ENCODE data around the gene UBE2M. TPM values are rescaled to one million over a fixed set of nuclear protein-coding genes. Genes with fewer than 3 reads are reported as not detected.
A peak's percentile ranks its signal among the peaks of the same experiment; 100 is the strongest.

The UBE2M gene
- total RNA-seq, 1 experiment from 2014 or later, result 127 TPM

DNA sequence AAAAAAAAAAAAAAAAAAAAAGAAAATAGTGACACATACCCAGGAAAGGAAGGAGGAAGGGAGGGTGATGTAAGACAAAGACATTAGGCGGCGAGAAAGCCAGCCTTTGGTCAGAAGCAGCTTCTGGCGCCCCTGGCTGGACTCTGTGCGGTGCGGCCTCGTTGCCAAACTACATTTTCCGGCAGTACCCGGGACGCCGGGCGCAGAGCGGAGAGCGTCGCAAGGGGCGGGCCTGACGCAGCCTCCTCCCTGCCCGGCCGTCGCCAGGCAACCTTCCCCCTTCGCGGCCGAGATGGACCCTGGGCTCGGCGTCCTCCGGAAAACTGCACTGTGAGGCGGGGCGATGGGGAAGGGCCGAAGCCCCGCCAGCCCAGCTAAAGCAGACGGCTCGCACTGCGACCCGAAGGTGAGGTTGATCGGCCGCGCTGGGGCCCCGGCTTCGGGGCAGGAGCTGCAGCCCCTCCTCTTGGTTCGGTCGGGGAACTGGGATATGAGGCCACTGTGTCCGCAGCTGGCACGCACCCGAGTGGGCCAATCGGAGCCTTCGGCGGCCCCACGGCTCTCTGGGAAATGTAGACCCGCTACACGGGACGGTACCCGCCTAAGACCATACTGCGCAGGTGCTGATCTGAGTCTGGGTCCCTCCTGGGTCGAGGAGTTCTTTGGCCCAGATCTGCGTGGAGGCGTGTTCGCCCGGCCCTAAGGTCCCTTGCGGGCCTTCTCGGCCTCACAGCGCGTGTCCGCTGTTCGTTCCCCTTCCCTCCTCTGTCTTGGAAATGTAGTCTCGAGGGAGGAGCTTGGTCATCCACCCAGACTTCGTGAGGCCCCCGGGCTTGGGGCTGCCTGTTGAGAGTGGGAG is 17.0 kb upstream of the UBE2M start:
- H2BK20ac ChIP-seq (ENCODE audit: low read depth, low read length, poor library complexity, severe bottlenecking), result no peak overlapping the region
- H3K4me3 Mint-ChIP-seq, result peak overlapping the region; percentile 94 to 96
- no peak overlapping the region for H4K91ac ChIP-seq (ENCODE audit: insufficient read length, low read depth, low read length)
- no peak overlapping the region for H2AFZ ChIP-seq (ENCODE audit: low read length)
- H3K79me2 ChIP-seq (ENCODE audit: insufficient read depth, low read length), result no peaks in the 10 kb centered on the region
- no peaks in the 10 kb centered on the region for H3K9me3 ChIP-seq (ENCODE audit: control insufficient read depth, low read depth, low read length)
- no peak overlapping the region for H4K5ac ChIP-seq (ENCODE audit: insufficient read length, low read depth, low read length)
- H2AK5ac ChIP-seq (ENCODE audit: insufficient read length, low read length), result no peak overlapping the region
- H3K4ac ChIP-seq (ENCODE audit: low read depth, low read length), result no peak overlapping the region
- peaks cover 0 to 7% (median 3%) of the 10 kb centered on the region in 3 experiments; a peak in 4 of 7 replicates for H3K36me3 Mint-ChIP-seq (ENCODE audit: insufficient read depth in 1 of 3, low read depth in 3 of 3)
- H2BK15ac ChIP-seq (ENCODE audit: low read depth, low read length), result no peak overlapping the region
- peaks cover 2% of the 10 kb centered on the region; the same call in 1 of the 2 replicates for H3K27me3 Mint-ChIP-seq (ENCODE audit: low read depth)
- H3K9ac ChIP-seq (ENCODE audit: extremely low read depth, insufficient read length, low read length), result peak overlapping the region; percentile 60
- no peak overlapping the region for H2BK5ac ChIP-seq (ENCODE audit: insufficient read length, low read length)
- H3K79me1 ChIP-seq (ENCODE audit: insufficient read depth, low read depth, low read length, poor library complexity, severe bottlenecking), result no peaks in the 10 kb centered on the region
- no peaks in the 10 kb centered on the region for H3K27me3 ChIP-seq (ENCODE audit: insufficient read depth, low read length)
- H3T11ph ChIP-seq (ENCODE audit: low read length), result no peak overlapping the region
- H2BK120ac ChIP-seq (ENCODE audit: low read depth, low read length, poor library complexity, severe bottlenecking), result no peak overlapping the region
- peaks cover 17 to 26% of the 10 kb centered on the region in 2 experiments for H3K4me1 Mint-ChIP-seq
- H4K8ac ChIP-seq (replicated peaks; ENCODE audit: insufficient read length, low read depth, low read length), result no peak overlapping the region
- H3K4me1 ChIP-seq (ENCODE audit: insufficient read depth, low read length), result no peaks in the 10 kb centered on the region; the same call in 1 of the 2 replicates
- peaks cover 9% of the 10 kb centered on the region for H3K23me2 ChIP-seq (ENCODE audit: insufficient read length, low read depth, low read length, poor library complexity, severe bottlenecking)
- peak overlapping the region; percentile 92 for H3K18ac ChIP-seq (ENCODE audit: insufficient read length, low read depth, low read length)
- WGBS (ENCODE audit: extremely low coverage, insufficient read length, low lambda C conversion rate), result no CpG with 5 or more reads among the region's 66 CpGs
- no peak overlapping the region for H3K27ac ChIP-seq (ENCODE audit: insufficient read length, low read depth, low read length)
- no peak for TF ChIP-seq CTCF (conservative IDR thresholded peaks at IDR 0.05)
- H2BK12ac ChIP-seq (ENCODE audit: insufficient read length, low read depth, low read length), result no peak overlapping the region
- no peak overlapping the region for H3K56ac ChIP-seq (ENCODE audit: insufficient read length, low read depth, low read length)
- peak overlapping the region; percentile 91; the same call in 1 of the 2 replicates for H3K14ac ChIP-seq (ENCODE audit: insufficient read depth, low read length)
- peak overlapping the region; percentile 71 to 91 (median 85); a peak in 6 of 7 replicates for H3K27ac Mint-ChIP-seq
- H3K4me2 ChIP-seq (ENCODE audit: insufficient read depth, insufficient read length, low read length), result peak overlapping the region; percentile 86
- H4K20me1 ChIP-seq (ENCODE audit: control insufficient read depth, insufficient read depth, insufficient read length), result no peaks in the 10 kb centered on the region
- peak; percentile 91 for DNase-seq
- H3K23ac ChIP-seq (ENCODE audit: insufficient read length, low read depth, low read length), result no peak overlapping the region
- no peaks in the 10 kb centered on the region; a peak in 2 of 5 replicates for H3K9me3 Mint-ChIP-seq

Data from H9 (cell line).